OCI-LY1 (cell line): Measurements from ENCODE around the gene NELL1.

ENCODE experiments used
- H2AFZ ChIP-seq: fragments of 200-600 bp; sonication (generic), shearing (Covaris generic); 2 replicates; pipeline ENCODE4 v1.6.0; 2014; ENCODE audit warnings: antibody characterized with exemption, mild to moderate bottlenecking, low read length
- H3F3A ChIP-seq: fragments of 200-600 bp; sonication (generic), shearing (Covaris generic); 2 replicates; pipeline ENCODE4 v1.6.0; 2014; ENCODE audit warnings: mild to moderate bottlenecking, antibody characterized with exemption, low read length, moderate library complexity; ENCODE audit not compliant: insufficient read depth
- H3K27ac ChIP-seq: fragments of 200-600 bp; sonication (generic); 2 replicates; pipeline ENCODE4 v1.5.1; 2014; ENCODE audit warnings: low read length, mixed run types, mild to moderate bottlenecking, low read depth; ENCODE audit not compliant: poor library complexity, severe bottlenecking
- H3K27me3 ChIP-seq: fragments of 200-600 bp; sonication (generic); 2 replicates; pipeline ENCODE4 v1.6.0; 2014; ENCODE audit warnings: antibody characterized with exemption, mild to moderate bottlenecking, low read length, moderate library complexity; ENCODE audit not compliant: insufficient read depth
- H3K36me3 ChIP-seq: fragments of 200-600 bp; sonication (generic); 2 replicates; pipeline ENCODE4 v1.6.1; 2014; ENCODE audit warnings: mild to moderate bottlenecking, antibody characterized with exemption, low read length, moderate library complexity, mixed read lengths; ENCODE audit not compliant: insufficient read depth
- H3K4me1 ChIP-seq: fragments of 200-600 bp; sonication (generic); 2 replicates; pipeline ENCODE4 v1.5.1; 2014; ENCODE audit warnings: mild to moderate bottlenecking, low read length, moderate library complexity; ENCODE audit not compliant: insufficient read depth, severe bottlenecking
- H3K4me2 ChIP-seq: fragments of 200-600 bp; sonication (generic), shearing (Covaris generic); 2 replicates; pipeline ENCODE4 v1.6.1; 2014; ENCODE audit warnings: low read length
- H3K4me3 ChIP-seq: fragments of 200-600 bp; sonication (generic); 2 replicates; pipeline ENCODE4 v1.5.1; 2014; ENCODE audit warnings: low read length, low read depth, mild to moderate bottlenecking, mixed read lengths; ENCODE audit not compliant: poor library complexity, severe bottlenecking
- H3K79me2 ChIP-seq: fragments of 200-600 bp; shearing (Covaris generic); 2 replicates; pipeline ENCODE4 v1.6.1; 2016; ENCODE audit warnings: mixed run types, low read length, mixed read lengths; ENCODE audit not compliant: insufficient read depth
- H3K9ac ChIP-seq: fragments of 200-600 bp; sonication (generic), shearing (Covaris generic); 2 replicates; pipeline ENCODE4 v1.6.1; 2014; ENCODE audit warnings: mild to moderate bottlenecking, low read length, mixed read lengths
- H3K9me2 ChIP-seq: fragments of 200-600 bp; sonication (generic), shearing (Covaris generic); 2 replicates; pipeline ENCODE4 v1.6.1; 2014; ENCODE audit warnings: low read depth, mild to moderate bottlenecking, low read length, mixed read lengths
- H3K9me3 ChIP-seq: fragments of 200-600 bp; shearing (Covaris generic); 2 replicates; pipeline ENCODE4 v1.6.1; 2014; ENCODE audit warnings: low read length, mixed read lengths
- H4K20me1 ChIP-seq: fragments of 200-600 bp; sonication (generic), shearing (Covaris generic); 2 replicates; pipeline ENCODE4 v1.6.0; 2016; ENCODE audit warnings: mild to moderate bottlenecking, low read length; ENCODE audit not compliant: insufficient read depth
- CTCF ChIP-seq: fragments of 200-600 bp; sonication (generic), shearing (Covaris generic); IDR thresholded peaks from 2 replicates; pipeline ENCODE4 v1.5.1; 2017; ENCODE audit warnings: mild to moderate bottlenecking, antibody characterized with exemption, low read length, moderate library complexity, mixed read lengths
- EZH2 ChIP-seq: fragments of 200-600 bp; sonication (generic), shearing (Covaris generic); IDR thresholded peaks from 2 replicates; pipeline ENCODE4 v1.8.0; 2017; ENCODE audit warnings: borderline replicate concordance, mixed run types, mild to moderate bottlenecking, antibody characterized with exemption, low read length, moderate library complexity, mixed read lengths

Gene NELL1

GRCh38 chr11:21048626-21049025 is 379.2 kb downstream of the NELL1 start:
- Histone ChIP-seq H3K27ac (no peak overlapping the region), H3K9ac (no peak overlapping the region), H3K27me3 (no peaks in the 10 kb centered on the region), H3K9me3 (no peaks in the 10 kb centered on the region), H3K4me2 (no peak overlapping the region), H3K4me1 (no peaks in the 10 kb centered on the region), H3K79me2 (no peaks in the 10 kb centered on the region), H3F3A (no peaks in the 10 kb centered on the region), H2AFZ (no peak overlapping the region), H3K9me2 (no peaks in the 10 kb centered on the region), H3K36me3 (no peaks in the 10 kb centered on the region), H3K4me3 (no peak overlapping the region), H4K20me1 (no peaks in the 10 kb centered on the region)
- TF ChIP-seq CTCF (no peak), EZH2 (no peak)

- no peaks in the 10 kb centered on the region for H3K9me2 ChIP-seq
- no peak overlapping the region for H3K9ac ChIP-seq
- no peak overlapping the region for H3K4me2 ChIP-seq
- no peak overlapping the region for H2AFZ ChIP-seq
- H4K20me1 ChIP-seq, result no peaks in the 10 kb centered on the region
- H3K9me3 ChIP-seq, result no peaks in the 10 kb centered on the region
- no peaks in the 10 kb centered on the region for H3K36me3 ChIP-seq
- no peaks in the 10 kb centered on the region for H3F3A ChIP-seq
- no peak overlapping the region for H3K4me3 ChIP-seq
- H3K79me2 ChIP-seq, result no peaks in the 10 kb centered on the region
- no peaks in the 10 kb centered on the region for H3K27me3 ChIP-seq
- no peak overlapping the region for H3K27ac ChIP-seq
- no peak for TF ChIP-seq CTCF
- no peak for TF ChIP-seq EZH2
- H3K4me1 ChIP-seq, result no peaks in the 10 kb centered on the region
These were observed 384.1 kb downstream of the NELL1 start for GRCh38 chr11:21053466-21053865.

GRCh38 chr11:21056644-21057043 is 387.3 kb downstream of the NELL1 start:
- H3K79me2 ChIP-seq, result no peaks in the 10 kb centered on the region
- no peak overlapping the region for H3K9ac ChIP-seq
- no peak overlapping the region for H3K4me3 ChIP-seq
- no peak overlapping the region for H3K4me2 ChIP-seq
- H2AFZ ChIP-seq, result no peak overlapping the region
- no peaks in the 10 kb centered on the region for H3K9me3 ChIP-seq
- H3K4me1 ChIP-seq, result no peaks in the 10 kb centered on the region
- H3K9me2 ChIP-seq, result no peaks in the 10 kb centered on the region
- H3K36me3 ChIP-seq, result no peaks in the 10 kb centered on the region
- H3K27ac ChIP-seq, result no peak overlapping the region
- no peak for TF ChIP-seq CTCF
- no peak for TF ChIP-seq EZH2
- H4K20me1 ChIP-seq, result no peaks in the 10 kb centered on the region
- no peaks in the 10 kb centered on the region for H3F3A ChIP-seq
- H3K27me3 ChIP-seq, result no peaks in the 10 kb centered on the region
